ENCODE results near the gene CYFIP2. TPM values are rescaled to one million over a fixed set of nuclear protein-coding genes. Genes with fewer than 3 reads are reported as not detected.

CYFIP2 gene
- total RNA-seq, 6 experiments from 2014 or later: 7.1 to 20.0 (median 9.7) TPM

- H3K9me3 Mint-ChIP-seq: no peaks in the 10 kb centered on the region
- peaks cover 4% of the 10 kb centered on the region; the same call in 1 of the 2 replicates for H3K27me3 Mint-ChIP-seq (ENCODE audit: insufficient read depth)
- H3K4me1 Mint-ChIP-seq (ENCODE audit: low read depth): no peaks in the 10 kb centered on the region
- no peaks in the 10 kb centered on the region for H3K36me3 Mint-ChIP-seq (ENCODE audit: low read depth)
- TF ChIP-seq CTCF (IDR thresholded peaks at IDR 0.05): no peak
- no peak overlapping the region for H3K4me3 Mint-ChIP-seq
- no peak for DNase-seq
- no peak overlapping the region for H3K27ac Mint-ChIP-seq
Measured at GRCh38 chr5:157269761-157270272, 3.9 kb downstream of the CYFIP2 start.

- no peak for DNase-seq
- no peak overlapping the region for H3K4me3 Mint-ChIP-seq
- peaks cover 4% of the 10 kb centered on the region; the same call in 1 of the 2 replicates for H3K27me3 Mint-ChIP-seq (ENCODE audit: insufficient read depth)
- TF ChIP-seq CTCF (IDR thresholded peaks at IDR 0.05): no peak
- H3K4me1 Mint-ChIP-seq (ENCODE audit: low read depth): no peaks in the 10 kb centered on the region
- H3K9me3 Mint-ChIP-seq: no peaks in the 10 kb centered on the region
- no peak overlapping the region for H3K27ac Mint-ChIP-seq
- H3K36me3 Mint-ChIP-seq (ENCODE audit: low read depth): no peaks in the 10 kb centered on the region
Measured at GRCh38 chr5:157270771-157271170, 4.8 kb downstream of the CYFIP2 start.

- TF ChIP-seq CTCF (IDR thresholded peaks at IDR 0.05): no peak
- Mint-ChIP-seq H3K36me3 (ENCODE audit: low read depth) (no peaks in the 10 kb centered on the region), H3K27ac (no peak overlapping the region), H3K9me3 (no peaks in the 10 kb centered on the region), H3K4me1 (ENCODE audit: low read depth) (no peaks in the 10 kb centered on the region), H3K4me3 (no peak overlapping the region), H3K27me3 (ENCODE audit: insufficient read depth) (peaks cover 4% of the 10 kb centered on the region; the same call in 1 of the 2 replicates)
- DNase-seq: no peak
Measured at GRCh38 chr5:157271740-157272271, 5.9 kb downstream of the CYFIP2 start.

GRCh38 chr5:157273131-157273556 is 7.2 kb downstream of the CYFIP2 start:
- no peak for TF ChIP-seq CTCF (IDR thresholded peaks at IDR 0.05)
- no peak for DNase-seq
- H3K9me3 Mint-ChIP-seq: no peaks in the 10 kb centered on the region
- H3K4me3 Mint-ChIP-seq: no peak overlapping the region
- H3K4me1 Mint-ChIP-seq (ENCODE audit: low read depth): no peaks in the 10 kb centered on the region
- peaks cover 4% of the 10 kb centered on the region; the same call in 1 of the 2 replicates for H3K27me3 Mint-ChIP-seq (ENCODE audit: insufficient read depth)
- no peaks in the 10 kb centered on the region for H3K36me3 Mint-ChIP-seq (ENCODE audit: low read depth)
- no peak overlapping the region for H3K27ac Mint-ChIP-seq

GRCh38 chr5:157275403-157275802 is 9.5 kb downstream of the CYFIP2 start:
- Mint-ChIP-seq H3K9me3 (no peaks in the 10 kb centered on the region), H3K4me3 (no peak overlapping the region)
- DNase-seq: no peak

More at GRCh38 chr5:157275403-157275802, 9.5 kb downstream of the CYFIP2 start:
- Mint-ChIP-seq H3K4me1 (ENCODE audit: low read depth) (peaks cover 4% of the 10 kb centered on the region), H3K27ac (no peak overlapping the region), H3K27me3 (ENCODE audit: insufficient read depth) (peaks cover 4% of the 10 kb centered on the region; the same call in 1 of the 2 replicates), H3K36me3 (ENCODE audit: low read depth) (no peaks in the 10 kb centered on the region)
- no peak for TF ChIP-seq CTCF (IDR thresholded peaks at IDR 0.05)

All from HFFc6 (cell line).